ENCODE data around the gene HMGCS1. TPM values are rescaled to one million over a fixed set of nuclear protein-coding genes. Genes with fewer than 3 reads are reported as not detected.
"Not testable (repeated sequence)": the region's sequence is repeated elsewhere in the genome, so short reads cannot be mapped to it uniquely, and the experiment has no call there.

Gene HMGCS1
- polyA plus RNA-seq, 1 donor from 2014 or later: 498 TPM

- H4K20me1 ChIP-seq (ENCODE audit: insufficient read depth): peaks cover 24% of the 10 kb centered on the region
- peaks cover 7% of the 10 kb centered on the region for H3F3A ChIP-seq (ENCODE audit: insufficient read depth, low read length, poor library complexity, severe bottlenecking)
- H3K27ac ChIP-seq (ENCODE audit: low read length): peak overlapping the region; percentile 8
- H3K36me3 ChIP-seq (ENCODE audit: insufficient read depth, low read length): no peaks in the 10 kb centered on the region
- H3K4me3 ChIP-seq (ENCODE audit: low read length): peak overlapping the region; percentile 96
- H3K9me3 ChIP-seq (ENCODE audit: low read length): no peaks in the 10 kb centered on the region
- no peak overlapping the region for H2AFZ ChIP-seq (ENCODE audit: low read depth, low read length)
- H3K79me2 ChIP-seq (replicated peaks; ENCODE audit: insufficient read depth, low read length): peaks cover 84% of the 10 kb centered on the region
- peak overlapping the region; percentile 2 for H3K9ac ChIP-seq (ENCODE audit: low read length)
- H3K27me3 ChIP-seq (ENCODE audit: insufficient read depth, low read depth, low read length): no peaks in the 10 kb centered on the region
- TF ChIP-seq EZH2 (IDR thresholded peaks at IDR 0.05; ENCODE audit: borderline replicate concordance, insufficient read depth, low read length, poor library complexity, severe bottlenecking) (no peak), REST (IDR thresholded peaks at IDR 0.05; ENCODE audit: borderline replicate concordance) (no peak), TAF1 (IDR thresholded peaks at IDR 0.05; ENCODE audit: low read depth) (no peak), EP300 (conservative IDR thresholded peaks at IDR 0.05; ENCODE audit: poor library complexity, severe bottlenecking) (no peak), MXI1 (conservative IDR thresholded peaks at IDR 0.05; ENCODE audit: poor library complexity, severe bottlenecking) (no peak), POLR2AphosphoS5 (IDR thresholded peaks at IDR 0.05) (no peak), CTCF (IDR thresholded peaks at IDR 0.05; ENCODE audit: poor library complexity, severe bottlenecking) (no peak), SMC3 (conservative IDR thresholded peaks at IDR 0.05; ENCODE audit: poor library complexity) (no peak), RAD21 (conservative IDR thresholded peaks at IDR 0.05) (no peak)
- peak overlapping the region; percentile 77 for H3K4me2 ChIP-seq (ENCODE audit: low read length)
- H3K9me2 ChIP-seq (ENCODE audit: insufficient read depth, low read length): no peaks in the 10 kb centered on the region
Measured at GRCh38 chr5:43309637-43310036, 3.6 kb downstream of the HMGCS1 start.

GRCh38 chr5:43309122-43309521 lies 4.1 kb downstream of the HMGCS1 start:
- Histone ChIP-seq H3K4me3 (ENCODE audit: low read length) (peak overlapping the region; percentile 96), H3K27ac (ENCODE audit: low read length) (peak overlapping the region; percentile 8), H2AFZ (ENCODE audit: low read depth, low read length) (no peak overlapping the region), H4K20me1 (ENCODE audit: insufficient read depth) (peaks cover 24% of the 10 kb centered on the region), H3K79me2 (replicated peaks; ENCODE audit: insufficient read depth, low read length) (peaks cover 89% of the 10 kb centered on the region), H3K4me2 (ENCODE audit: low read length) (peak overlapping the region; percentile 77), H3K36me3 (ENCODE audit: insufficient read depth, low read length) (peaks cover under 1% of the 10 kb centered on the region), H3K9me3 (ENCODE audit: low read length) (no peaks in the 10 kb centered on the region), H3K9ac (ENCODE audit: low read length) (peak overlapping the region; percentile 2), H3K9me2 (ENCODE audit: insufficient read depth, low read length) (no peaks in the 10 kb centered on the region), H3K27me3 (ENCODE audit: insufficient read depth, low read depth, low read length) (no peaks in the 10 kb centered on the region), H3F3A (ENCODE audit: insufficient read depth, low read length, poor library complexity, severe bottlenecking) (peaks cover 7% of the 10 kb centered on the region)
- TF ChIP-seq POLR2AphosphoS5 (IDR thresholded peaks at IDR 0.05): no peak
- no peak for TF ChIP-seq REST (IDR thresholded peaks at IDR 0.05; ENCODE audit: borderline replicate concordance)
- TF ChIP-seq CTCF (IDR thresholded peaks at IDR 0.05; ENCODE audit: poor library complexity, severe bottlenecking): no peak
- no peak for TF ChIP-seq MXI1 (conservative IDR thresholded peaks at IDR 0.05; ENCODE audit: poor library complexity, severe bottlenecking)
- TF ChIP-seq EP300 (conservative IDR thresholded peaks at IDR 0.05; ENCODE audit: poor library complexity, severe bottlenecking): no peak
- TF ChIP-seq RAD21 (conservative IDR thresholded peaks at IDR 0.05): no peak
- TF ChIP-seq SMC3 (conservative IDR thresholded peaks at IDR 0.05; ENCODE audit: poor library complexity): no peak

- not testable (repeated sequence) for H3K4me2 ChIP-seq (ENCODE audit: low read length); H3K27me3 ChIP-seq (ENCODE audit: insufficient read depth, low read depth, low read length); H3F3A ChIP-seq (ENCODE audit: insufficient read depth, low read length, poor library complexity, severe bottlenecking); H3K27ac ChIP-seq (ENCODE audit: low read length); H3K36me3 ChIP-seq (ENCODE audit: insufficient read depth, low read length); H2AFZ ChIP-seq (ENCODE audit: low read depth, low read length); H3K9me3 ChIP-seq (ENCODE audit: low read length); H3K9me2 ChIP-seq (ENCODE audit: insufficient read depth, low read length); H3K9ac ChIP-seq (ENCODE audit: low read length)
- H3K4me3 ChIP-seq (ENCODE audit: low read length): peak overlapping the region; percentile 96
- peaks cover 100% of the 10 kb centered on the region for H3K79me2 ChIP-seq (replicated peaks; ENCODE audit: insufficient read depth, low read length)
- peaks cover 37% of the 10 kb centered on the region for H4K20me1 ChIP-seq (ENCODE audit: insufficient read depth)
Measured at GRCh38 chr5:43306954-43307353, 6.3 kb downstream of the HMGCS1 start.

Data from neural cell (in vitro differentiated cells).